Retina (tissue), 1 donor: ENCODE measurements around the gene RND2.
"Not testable (repeated sequence)": the region's sequence is repeated elsewhere in the genome, so short reads cannot be mapped to it uniquely, and the experiment has no call there.

Experiments
- DNase-seq: peaks from one replicate; pipeline ENCODE4 v3.0.0-alpha.2; 2016

The RND2 gene

GRCh38 chr17:43027091-43028032 is 2.3 kb downstream of the RND2 start:
- DNase-seq: no peak

GRCh38 chr17:43028221-43028861 is 3.3 kb downstream of the RND2 start:
- DNase-seq: no peak

GRCh38 chr17:43030137-43030767 is 5.2 kb downstream of the RND2 start:
- DNase-seq: no peak

- DNase-seq: no peak
Observed at GRCh38 chr17:43031666-43032065, 6.6 kb downstream of the RND2 start.

DNA sequence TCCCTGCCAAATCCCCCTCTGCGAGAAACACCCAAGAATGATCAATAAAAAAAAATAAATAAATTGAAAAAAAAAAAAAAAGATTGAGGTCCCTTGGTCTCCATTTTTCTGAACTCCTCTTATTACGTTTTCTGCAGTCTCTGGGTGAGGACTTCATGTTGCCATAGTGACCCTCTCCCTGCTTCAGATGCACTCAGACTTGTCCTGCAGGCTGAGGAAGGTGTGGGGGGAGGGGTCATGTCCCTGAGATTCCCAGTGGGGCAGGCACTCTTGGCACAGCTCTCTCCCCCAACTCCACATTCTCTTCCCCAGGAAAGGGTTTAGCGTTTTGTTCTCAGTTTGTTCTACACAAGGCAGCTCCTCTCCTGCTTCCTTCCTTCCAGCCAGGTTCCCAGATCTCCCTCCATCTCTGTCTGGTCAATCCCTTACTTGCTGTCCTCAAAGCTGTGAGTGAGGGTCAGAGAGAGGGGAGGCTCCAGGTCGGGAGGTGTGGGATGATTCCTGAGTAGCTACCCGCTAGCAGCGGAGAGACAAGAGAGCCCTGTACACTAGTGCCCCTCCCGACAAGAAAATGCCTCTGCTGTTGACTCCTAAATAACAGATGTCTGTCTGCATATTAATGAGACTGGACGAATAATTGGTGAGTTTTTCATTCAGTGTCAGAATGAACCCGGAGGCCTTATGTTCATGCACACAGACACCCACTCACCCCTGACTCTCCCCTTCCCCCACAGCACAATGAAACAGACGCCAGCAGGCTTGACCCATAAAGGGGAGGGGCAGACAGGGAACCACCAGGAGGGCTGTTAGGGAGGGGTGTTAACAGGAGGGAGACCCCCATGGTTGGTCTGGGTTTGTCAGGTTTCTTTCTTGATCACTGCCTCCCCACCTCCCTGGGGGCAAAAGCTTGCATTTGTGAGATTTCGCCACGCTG is 9.2 kb downstream of the RND2 start:
- peak; percentile 82 for DNase-seq

DNA sequence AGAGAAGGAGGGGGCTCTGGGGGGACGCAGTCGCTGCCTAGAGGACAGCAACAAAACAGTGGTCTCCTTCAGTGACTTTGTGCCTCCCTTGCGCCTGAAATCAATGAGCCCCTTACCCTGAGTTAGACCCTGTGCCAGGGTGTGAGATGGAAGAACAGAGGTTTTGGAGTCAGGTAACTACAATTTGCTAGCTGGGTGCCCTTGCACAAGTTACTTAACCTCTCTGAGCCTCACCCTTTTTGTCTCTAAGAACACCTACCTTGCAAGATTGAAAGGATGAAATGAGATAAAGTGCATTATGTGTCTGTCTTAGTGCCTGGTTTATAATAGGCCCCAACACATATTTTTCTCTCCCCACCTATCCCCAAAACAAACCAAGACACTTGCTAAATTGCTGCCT is 9.9 kb downstream of the RND2 start:
- no peak for DNase-seq

GRCh38 chr17:43039646-43040045 is 14.6 kb downstream of the RND2 start:
- DNase-seq: no peak

DNA sequence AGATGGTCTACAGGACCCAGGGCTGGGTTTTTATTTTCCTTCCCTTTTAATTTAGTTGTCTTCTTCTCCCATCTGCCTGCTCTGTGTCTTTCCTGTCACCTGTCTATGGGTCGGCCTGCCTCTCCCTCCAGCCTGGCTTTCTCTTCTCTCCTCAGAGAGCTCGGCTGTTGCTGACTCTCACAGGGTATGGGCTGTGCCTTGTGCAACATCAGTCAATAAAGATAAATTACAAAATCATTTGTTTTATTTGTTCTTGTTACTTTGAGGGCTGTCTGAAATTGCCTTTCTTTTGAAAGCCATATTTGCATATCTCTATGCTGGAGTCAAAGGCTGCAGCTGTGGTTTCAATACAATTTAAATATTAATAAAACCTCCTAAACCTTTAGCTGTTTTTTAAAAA is 15.6 kb downstream of the RND2 start:
- no peak for DNase-seq

DNA sequence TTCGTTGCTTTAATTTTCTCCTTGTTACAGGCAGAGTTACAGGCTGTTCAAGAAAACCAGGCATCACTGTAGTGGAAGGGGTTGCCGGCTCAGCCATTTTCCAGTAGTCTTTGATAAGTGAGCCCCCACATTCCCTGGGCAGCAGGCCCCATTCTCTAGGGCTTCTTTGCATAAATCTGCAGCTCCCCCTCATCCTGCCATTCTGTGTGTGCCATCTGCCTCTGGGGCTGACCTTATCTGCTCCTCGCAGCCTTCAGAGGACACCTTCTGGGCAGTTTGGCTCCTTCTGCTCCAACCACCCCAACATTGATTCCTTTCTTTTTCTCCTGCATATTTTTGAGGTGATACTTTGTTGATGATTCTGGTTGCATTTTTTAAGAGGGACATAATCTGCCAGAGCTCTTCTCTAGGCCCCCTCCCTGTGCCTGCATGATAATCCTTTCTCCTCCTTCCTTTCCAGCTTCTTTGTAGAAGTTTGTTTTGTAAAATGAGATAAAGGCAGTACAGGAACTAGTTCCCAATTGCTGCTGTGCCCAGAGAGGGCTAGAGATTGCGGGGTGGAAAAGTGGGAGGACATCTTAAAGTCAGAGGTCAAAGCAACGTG is 17.1 kb downstream of the RND2 start:
- peak; percentile 32 for DNase-seq

GRCh38 chr17:43043307-43043706 is 18.3 kb downstream of the RND2 start:
- DNase-seq: no peak

DNA sequence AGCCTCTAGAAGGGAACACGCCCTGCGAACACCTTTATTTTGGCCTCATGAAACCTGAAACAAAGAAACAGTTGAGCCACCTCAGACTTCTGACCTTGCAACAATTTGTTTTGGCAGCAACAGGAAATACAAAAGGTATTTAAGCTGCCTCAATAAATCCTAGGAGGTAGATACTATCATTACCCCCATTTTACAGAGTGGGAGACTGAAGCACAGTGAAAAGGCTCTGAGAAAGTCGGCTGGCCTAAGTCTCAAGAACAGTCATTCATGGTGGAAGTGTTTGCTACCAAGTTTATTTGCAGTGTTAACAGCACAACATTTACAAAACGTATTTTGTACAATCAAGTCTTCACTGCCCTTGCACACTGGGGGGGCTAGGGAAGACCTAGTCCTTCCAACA is 19.0 kb downstream of the RND2 start:
- no peak for DNase-seq

DNA sequence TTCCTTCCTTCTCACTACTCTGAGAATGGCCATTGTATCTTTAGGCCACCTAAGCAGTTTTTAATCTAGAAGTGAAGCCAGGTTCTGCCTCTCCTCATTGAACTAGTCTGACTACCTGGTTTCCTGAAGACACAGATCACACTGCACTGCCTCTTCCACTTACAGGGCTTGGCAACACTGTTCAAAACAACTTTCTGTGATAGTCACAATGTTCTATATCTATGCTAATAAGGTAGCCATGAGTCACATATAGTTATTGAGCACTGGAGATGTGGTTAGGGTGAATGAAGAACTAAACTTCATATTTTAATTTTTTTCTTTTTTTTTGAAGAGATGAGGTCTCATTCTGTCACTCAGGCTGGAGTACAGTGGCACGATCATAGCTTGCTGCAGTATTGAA is 26.9 kb downstream of the RND2 start:
- DNase-seq: no peak

GRCh38 chr17:43053008-43053407 is 28.0 kb downstream of the RND2 start:
- DNase-seq: not testable (repeated sequence)

DNA sequence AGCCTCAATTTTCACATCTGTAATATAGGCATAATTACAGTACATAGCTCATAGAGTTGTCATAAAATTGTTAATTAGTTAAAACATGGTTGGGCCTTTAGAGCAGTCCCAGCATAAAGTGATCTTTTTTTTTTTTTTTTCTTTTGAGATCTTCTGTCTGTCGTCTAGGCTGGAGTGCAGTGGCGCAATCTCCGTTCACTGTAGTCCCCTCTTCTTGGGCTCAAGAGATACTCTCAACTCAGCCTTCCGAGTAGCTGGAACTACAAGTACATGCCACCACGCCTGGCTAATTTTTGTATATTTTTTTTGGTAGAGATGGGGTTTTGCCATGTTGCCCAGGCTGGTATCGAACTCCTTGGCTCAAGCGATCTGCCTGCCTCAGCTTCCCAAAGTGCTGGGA is 31.0 kb downstream of the RND2 start:
- no peak for DNase-seq

- DNase-seq: no peak
Observed at GRCh38 chr17:43062984-43063638, 38.1 kb downstream of the RND2 start.

GRCh38 chr17:43068570-43069367 is 43.7 kb downstream of the RND2 start:
- DNase-seq: peak; percentile 67

DNA sequence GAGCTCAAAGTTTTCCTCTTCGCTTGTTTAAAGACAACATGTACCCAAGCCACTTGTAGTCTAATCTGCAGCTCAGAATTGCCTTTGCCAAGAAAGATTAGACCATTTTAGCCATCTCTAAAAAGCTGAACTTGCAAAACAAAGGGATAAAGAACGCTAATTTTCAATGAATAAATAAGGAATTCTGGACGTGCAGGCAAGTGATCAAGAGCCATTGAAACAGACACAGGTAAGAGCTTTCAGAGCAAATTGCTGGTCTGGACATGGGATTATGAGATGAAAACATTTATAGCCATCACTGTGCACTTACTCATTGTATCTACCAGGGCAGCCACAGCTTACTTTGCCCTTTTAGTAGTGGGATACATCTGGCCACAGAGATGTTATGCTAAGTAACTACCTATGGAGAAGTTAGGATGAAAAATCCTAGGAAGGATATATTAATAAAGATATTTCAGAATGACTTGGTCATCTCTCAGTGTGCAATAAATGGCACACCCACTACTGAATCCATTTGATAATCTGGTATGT is 44.4 kb downstream of the RND2 start:
- no peak for DNase-seq

- no peak for DNase-seq
Observed at GRCh38 chr17:43070257-43070656, 45.2 kb downstream of the RND2 start.

DNA sequence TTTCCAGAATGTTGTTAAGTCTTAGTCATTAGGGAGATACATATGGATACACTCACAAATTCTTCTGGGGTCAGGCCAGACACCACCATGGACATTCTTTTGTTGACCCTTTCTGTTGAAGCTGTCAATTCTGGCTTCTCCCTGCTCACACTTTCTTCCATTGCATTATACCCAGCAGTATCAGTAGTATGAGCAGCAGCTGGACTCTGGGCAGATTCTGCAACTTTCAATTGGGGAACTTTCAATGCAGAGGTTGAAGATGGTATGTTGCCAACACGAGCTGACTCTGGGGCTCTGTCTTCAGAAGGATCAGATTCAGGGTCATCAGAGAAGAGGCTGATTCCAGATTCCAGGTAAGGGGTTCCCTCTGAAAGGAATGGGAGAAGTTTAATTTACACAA is 45.8 kb downstream of the RND2 start:
- no peak for DNase-seq

DNA sequence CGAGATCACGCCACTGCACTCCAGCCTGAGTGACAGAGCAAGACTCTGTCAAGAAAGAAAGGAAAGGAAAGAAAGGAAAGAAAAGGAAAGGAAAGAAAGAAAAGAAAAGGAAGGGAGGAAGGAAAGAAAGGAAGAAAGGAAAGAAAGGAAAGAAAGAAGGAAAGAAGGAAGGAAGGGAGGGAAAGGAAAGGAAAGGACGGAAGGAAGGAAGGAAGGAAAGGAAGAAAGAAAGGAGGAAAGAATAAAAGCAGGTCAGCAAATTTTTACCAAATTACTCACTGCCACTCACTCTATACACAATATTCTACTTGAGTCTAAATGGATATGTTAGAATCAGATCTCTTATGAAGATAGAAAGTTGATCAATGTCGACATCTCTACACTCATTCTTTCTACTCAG is 49.8 kb downstream of the RND2 start:
- no peak for DNase-seq
